ENCODE measurements around the gene CAMK4.

GRCh38 chr5:111311666-111312065 is 87.5 kb downstream of the CAMK4 start:
- no peak for TF ChIP-seq CTCF (IDR thresholded peaks at IDR 0.05)
- no peak for TF ChIP-seq POLR2A (IDR thresholded peaks at IDR 0.05)
